Measurements from ENCODE around the gene NBPF15.
"Not testable (repeated sequence)": the region's sequence is repeated elsewhere in the genome, so short reads cannot be mapped to it uniquely, and the experiment has no call there.

DNA sequence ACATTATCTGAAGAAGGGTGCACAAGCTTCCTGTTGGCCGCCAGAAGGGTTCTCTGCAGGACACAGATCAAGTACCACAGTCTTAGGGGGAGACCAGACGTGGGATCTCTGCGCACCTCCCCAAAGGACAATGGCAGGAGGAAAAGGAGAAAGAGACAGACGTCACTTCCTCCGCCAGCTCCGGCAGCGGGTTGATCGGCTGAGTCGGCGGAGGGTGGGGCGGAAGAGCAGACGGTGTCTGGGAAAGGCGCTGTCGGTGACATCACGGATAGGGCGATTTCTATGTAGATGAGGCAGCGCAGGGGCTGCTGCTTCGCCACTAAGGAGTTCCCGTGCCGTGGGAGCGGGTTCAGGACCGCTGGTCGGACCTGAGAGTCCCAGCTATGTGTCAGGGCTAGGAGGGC lies 49.4 kb downstream of the NBPF15 start:
- TF ChIP-seq, protein P1, sequence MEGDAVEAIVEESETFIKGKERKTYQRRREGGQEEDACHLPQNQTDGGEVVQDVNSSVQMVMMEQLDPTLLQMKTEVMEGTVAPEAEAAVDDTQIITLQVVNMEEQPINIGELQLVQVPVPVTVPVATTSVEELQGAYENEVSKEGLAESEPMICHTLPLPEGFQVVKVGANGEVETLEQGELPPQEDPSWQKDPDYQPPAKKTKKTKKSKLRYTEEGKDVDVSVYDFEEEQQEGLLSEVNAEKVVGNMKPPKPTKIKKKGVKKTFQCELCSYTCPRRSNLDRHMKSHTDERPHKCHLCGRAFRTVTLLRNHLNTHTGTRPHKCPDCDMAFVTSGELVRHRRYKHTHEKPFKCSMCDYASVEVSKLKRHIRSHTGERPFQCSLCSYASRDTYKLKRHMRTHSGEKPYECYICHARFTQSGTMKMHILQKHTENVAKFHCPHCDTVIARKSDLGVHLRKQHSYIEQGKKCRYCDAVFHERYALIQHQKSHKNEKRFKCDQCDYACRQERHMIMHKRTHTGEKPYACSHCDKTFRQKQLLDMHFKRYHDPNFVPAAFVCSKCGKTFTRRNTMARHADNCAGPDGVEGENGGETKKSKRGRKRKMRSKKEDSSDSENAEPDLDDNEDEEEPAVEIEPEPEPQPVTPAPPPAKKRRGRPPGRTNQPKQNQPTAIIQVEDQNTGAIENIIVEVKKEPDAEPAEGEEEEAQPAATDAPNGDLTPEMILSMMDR (IDR thresholded peaks at IDR 0.05; ENCODE audit: poor library complexity): not testable (repeated sequence)
- TF ChIP-seq EZH2 (IDR thresholded peaks at IDR 0.05; ENCODE audit: borderline replicate concordance); EZH2phosphoT487 (IDR thresholded peaks at IDR 0.05; ENCODE audit: low read depth, severe bottlenecking, unreplicated experiment): not testable (repeated sequence)

Data from hepatocyte (in vitro differentiated cells).